ENCODE measurements around the gene FOXB1.

Gene FOXB1

DNA sequence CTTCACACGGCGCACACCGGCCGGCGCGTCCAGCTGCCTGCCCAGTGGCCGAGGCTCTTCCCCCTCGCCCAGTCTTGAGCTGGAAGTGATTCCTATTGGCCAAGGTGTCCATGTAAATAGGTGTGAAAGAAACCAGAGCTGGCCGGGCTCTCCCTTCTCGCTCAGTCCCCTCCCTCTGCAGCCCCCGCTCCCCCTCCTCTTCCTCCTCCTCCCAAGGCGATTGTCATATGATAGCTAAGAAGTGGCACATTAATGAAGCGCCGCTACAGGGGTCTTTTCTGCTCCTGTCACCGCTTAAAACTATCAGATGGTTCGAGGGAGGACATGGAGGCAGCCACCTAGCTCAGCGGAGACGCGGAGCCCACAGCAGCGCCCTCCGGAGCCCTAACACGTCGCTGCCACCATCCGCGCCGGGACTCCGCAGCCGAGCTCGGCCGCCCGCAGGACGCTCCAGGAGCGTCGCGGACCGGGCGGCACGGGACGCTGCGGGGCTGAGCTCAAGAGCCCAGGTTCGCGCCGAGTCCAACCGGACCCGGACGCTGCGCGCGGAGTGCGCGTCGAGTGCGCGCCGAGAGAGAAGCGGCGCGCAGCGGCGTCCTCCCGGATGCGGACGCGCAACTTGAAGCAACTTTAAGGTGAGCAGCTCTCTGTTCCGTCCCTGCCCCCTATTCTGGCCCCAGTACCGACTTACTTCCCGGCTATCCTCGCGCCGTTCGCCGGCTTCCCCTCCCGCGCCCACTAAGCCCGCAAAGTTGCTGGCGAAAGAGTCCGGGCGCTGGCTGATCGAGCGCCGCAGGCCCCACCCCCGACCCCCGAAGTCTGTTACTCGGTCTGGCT is at the start of gene FOXB1:
Gene FOXB1, plus strand, starts transcription at position 303 of the 837 bp plus-strand sequence. CDS start 653 bp downstream, outside the sequence.
- DNase-seq: no peak

GRCh38 chr15:59958288-59958687 is 45.8 kb upstream of the FOXB1 start:
- DNase-seq: no peak

GRCh38 chr15:59960318-59960717 is 43.8 kb upstream of the FOXB1 start:
- DNase-seq: no peak

DNA sequence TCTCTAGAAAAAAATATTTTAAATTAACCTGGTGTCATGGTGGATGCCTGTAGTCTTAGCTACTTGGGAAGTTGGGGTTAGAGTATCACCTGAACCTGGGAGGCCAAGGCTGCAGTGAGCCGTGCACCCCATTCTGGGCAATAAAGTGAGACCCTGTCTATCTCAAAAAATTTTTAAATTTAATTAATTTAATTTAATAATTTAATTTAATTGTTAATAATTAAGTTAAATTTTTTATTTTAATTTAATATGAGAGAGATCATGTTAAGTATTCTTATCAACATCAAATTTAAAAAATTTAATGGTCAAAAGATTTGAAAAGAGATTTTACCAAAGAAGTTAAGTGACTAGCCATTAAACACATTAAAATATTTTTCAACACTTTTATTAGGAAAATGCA is 40.8 kb upstream of the FOXB1 start:
- DNase-seq: no peak

GRCh38 chr15:59963925-59964324 is 40.2 kb upstream of the FOXB1 start:
- no peak for DNase-seq

DNA sequence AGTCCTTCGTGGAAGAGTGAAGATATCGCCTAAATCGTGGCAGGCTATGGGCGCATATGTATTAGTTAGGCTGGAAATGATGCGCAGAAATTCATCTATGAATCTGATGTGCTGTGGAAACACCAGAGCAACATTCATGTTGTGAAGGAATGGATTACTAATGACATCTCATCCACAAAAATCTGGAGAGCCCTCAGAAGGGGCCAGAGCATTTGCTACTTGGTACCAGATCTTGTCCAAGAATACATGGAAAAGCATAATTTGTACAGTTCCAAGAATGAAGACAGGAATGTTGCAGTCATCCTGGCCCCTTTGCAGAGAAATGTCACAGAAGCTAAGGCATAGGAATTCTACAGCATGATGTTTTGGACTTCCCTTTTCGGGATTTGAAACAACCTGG is 38.4 kb upstream of the FOXB1 start:
- no peak for DNase-seq

DNA sequence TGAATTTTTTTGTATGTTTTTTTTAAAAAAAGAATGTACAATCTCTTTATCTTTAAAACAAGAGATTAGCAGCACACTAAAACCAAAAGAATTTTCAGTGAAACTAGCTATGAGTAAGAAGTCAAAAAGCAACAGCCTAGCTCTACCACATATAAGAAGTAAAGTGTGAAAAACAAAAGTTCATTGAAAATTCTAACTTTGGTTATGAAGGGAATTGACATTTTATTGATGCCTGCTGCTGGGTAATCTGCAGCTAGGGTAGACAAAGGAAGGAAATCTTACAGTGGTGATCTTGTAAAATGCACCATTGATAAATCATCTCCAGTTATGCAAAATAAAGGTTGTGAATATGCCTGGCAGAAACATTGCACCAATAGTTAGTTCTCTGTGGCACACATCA is 37.8 kb upstream of the FOXB1 start:
- DNase-seq: no peak

- DNase-seq: no peak
These were observed 35.8 kb upstream of the FOXB1 start for GRCh38 chr15:59968314-59968713.

GRCh38 chr15:59972241-59972640 is 31.9 kb upstream of the FOXB1 start:
- no peak for DNase-seq

GRCh38 chr15:59976480-59977271 is 27.4 kb upstream of the FOXB1 start:
- peak; percentile 81 for DNase-seq

DNA sequence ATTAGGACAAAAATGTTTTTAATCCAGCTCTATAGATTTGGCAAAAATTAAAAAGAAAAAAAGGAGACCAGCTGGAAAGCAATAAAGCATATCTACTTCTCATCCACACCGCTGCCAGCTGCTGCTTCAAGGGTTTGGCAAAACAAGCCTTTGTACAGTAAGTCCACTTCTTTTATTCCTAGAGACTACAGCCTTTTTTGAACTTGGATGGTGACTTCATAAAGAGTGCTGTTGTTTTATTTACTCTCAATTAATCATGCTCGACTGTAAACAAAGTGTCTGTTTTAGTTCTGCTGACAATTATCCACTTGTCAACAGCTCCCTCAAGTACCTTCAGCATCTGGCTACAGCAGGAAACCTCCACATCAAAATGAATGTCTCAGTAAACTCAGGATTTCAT is 12.3 kb upstream of the FOXB1 start:
- no peak for DNase-seq

DNA sequence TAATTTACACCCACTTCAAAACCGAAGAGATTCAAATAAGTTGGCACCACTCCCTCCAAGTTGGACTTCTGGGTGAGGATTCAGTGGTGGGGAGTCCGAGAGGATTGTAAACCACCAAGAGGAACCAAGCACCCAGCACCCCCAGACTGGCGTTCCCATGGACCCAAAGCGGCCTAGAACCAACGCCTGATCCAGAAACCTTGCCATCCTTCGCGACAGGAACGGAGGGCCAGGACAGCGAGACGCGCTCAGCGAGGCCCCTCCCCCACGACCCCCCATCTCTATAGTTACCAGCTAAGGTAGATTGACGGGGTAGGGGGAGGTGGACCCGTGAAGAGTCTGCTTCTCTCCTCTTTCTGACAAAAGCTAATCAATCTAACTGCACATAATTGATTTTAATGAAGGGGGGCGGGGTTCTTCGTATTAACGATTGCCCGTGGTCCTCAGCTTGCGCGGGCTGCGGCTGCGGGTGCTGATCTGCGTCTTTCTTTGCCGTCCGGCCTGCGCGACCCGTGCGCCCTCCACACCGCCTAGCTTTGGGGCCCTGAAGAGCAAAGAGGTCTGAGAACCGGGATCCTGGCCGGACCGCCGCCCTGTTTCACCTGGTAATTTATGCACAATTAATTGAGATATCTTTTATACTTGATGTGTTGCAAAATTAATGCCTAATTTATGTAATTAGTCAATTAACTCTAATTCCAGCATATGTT is 10.9 kb upstream of the FOXB1 start:
- DNase-seq: no peak

GRCh38 chr15:59993950-59994401 is 10.1 kb upstream of the FOXB1 start:
- no peak for DNase-seq

- no peak for DNase-seq
These were observed 9.6 kb upstream of the FOXB1 start for GRCh38 chr15:59994526-59994887.

DNA sequence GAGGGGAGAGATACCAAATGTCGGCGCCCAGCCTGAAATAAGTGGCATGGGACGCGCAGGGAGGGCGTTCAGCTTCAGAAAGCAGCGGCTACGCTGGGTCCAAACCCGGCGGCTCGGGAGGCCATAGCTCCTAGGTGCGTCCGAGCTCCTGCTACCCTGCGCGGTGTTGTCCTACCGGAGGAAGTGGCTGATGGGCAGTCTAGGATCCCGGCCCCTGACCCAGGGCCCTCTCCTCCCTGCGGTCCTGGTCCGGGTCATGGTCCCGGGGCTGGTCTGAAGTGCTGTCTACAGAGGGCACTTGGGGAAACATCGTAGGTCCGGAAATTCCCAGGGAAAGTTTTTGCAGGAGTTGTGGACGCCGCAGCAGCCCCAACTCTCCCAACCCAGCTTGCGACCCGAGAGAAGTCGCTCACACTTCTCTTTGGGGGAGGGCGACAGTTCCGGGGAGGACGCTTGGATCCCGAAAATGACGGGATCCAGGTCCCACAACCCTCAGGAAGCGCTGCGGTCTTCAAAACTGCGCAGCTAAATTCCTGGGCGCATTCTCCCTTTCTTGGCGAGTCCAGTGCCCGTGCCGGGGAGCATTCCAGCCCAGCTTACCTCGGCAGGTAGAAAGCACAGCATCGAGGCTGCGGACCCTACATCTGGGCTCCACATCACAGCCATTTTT is 9.1 kb upstream of the FOXB1 start:
- DNase-seq: no peak

DNA sequence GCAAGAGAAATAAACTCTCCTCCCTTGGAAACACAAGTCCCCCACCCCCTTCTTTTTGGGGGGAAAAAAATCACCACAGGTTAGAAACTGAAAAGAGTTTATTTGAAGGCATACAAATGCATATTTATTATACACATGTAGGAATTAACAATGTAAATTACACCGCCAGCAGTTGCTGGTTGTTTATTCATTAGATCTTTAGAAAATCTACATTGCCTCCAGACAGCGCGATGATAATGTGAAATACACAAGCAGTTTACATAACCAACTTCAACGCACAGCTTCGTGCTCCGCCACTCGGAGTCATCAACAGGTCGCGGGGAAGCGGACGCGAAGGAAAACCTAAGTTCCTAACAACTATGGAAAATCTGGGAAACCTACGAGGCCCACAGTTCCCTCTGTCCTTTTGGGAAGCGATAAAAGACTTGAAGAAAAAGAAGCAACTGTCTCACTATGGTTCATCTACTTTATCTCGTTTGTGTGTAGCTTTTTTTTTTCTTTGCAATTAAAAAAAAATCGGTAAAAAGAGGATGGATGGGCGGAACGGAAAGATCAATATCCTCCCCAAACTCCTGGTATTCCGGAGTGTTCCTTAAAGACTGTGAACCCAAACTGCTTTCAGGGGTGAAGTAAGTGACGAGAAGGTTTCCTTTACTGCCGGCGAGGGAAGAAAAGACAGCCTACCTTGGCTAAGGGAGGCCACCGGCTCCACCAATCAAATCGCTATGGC is 8.4 kb upstream of the FOXB1 start:
- no peak for DNase-seq

DNA sequence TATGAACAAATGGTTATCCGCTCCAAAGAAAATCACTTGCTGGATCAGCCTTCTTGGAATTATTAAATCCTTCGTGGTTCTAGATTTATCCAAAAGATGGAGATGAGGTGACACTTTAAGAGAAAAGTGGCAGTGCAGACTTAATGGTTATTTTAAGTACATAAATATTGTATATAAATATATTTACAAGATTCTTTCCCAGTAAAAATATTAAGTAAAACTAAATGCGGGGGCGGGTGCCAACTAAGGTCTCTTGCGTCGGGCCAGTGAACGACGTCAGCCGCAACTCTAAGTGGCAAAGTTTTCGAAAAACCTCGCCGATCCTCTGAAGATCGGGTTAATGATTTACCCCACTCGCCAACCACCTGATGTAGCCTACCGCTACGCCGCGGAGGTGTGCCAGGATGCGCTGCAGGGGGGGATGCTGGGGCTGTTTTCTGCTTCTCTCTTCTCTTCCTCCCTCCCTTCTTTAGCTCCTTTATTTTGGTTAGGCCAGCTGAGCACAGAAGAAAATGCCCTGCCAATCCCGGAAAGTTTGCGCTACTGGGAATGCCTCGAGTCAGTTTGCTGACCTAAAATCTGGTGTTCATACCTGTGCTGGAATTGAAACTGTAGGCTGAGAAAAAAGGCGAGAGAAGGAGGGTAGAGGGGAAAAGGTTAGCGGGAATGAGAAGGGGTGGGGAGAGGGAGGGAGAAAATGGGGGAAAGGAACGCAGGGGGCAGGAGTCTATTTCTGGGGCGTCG is 7.6 kb upstream of the FOXB1 start:
- DNase-seq: no peak

- DNase-seq: no peak
These were observed 6.9 kb upstream of the FOXB1 start for GRCh38 chr15:59997070-59997701.

DNA sequence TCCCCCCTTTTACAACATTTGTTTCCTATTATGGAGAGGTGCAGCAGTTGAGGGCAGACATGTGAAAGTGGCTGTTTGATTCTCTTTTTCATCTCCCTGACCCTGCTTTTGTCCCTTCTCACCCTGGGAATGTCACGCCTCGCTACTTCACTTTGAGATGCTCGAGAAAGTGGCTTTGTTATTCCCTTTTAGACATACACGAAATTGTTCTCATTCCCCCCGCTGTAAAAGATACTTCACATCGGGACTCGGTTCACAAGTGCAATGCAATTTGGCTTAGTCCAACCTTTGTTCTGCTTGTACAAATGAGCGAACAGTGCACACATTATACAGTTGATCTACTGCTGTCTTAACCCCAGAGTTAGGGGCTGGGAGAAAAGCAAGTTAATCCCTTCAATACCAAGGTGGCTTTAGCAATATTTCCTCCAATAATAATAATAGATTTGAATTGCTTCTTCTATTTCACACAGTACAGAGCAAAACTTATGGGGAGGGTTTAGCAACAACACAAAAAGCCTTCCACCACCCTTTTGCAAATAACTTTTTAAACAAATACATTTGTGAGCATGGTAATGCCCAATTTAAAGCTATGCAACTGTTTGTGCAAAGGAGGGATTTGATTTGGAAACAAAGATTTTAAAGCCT is 5.7 kb upstream of the FOXB1 start:
- DNase-seq: no peak

DNA sequence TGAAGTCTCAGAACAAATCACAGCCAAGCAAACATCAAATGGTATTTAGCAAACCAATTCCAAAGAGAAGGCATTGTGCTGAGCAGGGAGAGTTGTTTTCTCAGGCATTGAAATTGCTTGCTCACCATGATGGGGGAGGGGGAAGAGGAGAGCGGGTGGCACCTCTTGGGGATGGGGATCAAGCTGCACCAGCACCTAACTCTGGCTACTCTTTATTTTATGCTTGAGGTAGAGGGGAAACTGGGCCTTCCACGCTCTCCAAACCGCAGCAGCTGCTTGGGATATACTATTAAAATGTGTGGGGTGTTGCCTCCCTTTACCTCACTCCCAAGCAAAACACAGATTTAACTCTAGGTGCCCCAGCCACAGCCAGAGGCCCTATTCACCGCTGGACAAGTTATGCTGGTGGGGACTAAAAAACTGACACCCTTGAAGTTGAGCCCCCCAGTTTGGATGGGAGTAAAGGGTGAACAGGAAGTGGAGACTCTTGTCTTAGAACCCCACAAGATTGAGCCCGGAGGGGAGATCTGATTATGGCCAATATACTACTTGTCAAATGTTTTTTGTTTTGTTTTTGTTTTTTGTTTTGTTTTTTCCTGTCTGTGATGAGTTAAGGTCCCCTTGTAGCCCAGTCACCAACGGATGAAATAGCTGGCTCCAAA is 5.0 kb upstream of the FOXB1 start:
- no peak for DNase-seq

All from hematopoietic multipotent progenitor cell treated with erythropoietin and hydrocortisone succinate and interleukin-3 and kit ligand, for 6 days (in vitro differentiated cells).